OCI-LY1 (cell line): ENCODE data around the gene C9orf43.

ENCODE experiments used
- H2AFZ ChIP-seq: fragments of 200-600 bp; sonication (generic), shearing (Covaris generic); 2 replicates; pipeline ENCODE4 v1.6.0; 2014; ENCODE audit warnings: antibody characterized with exemption, mild to moderate bottlenecking, low read length
- H3F3A ChIP-seq: fragments of 200-600 bp; sonication (generic), shearing (Covaris generic); 2 replicates; pipeline ENCODE4 v1.6.0; 2014; ENCODE audit warnings: mild to moderate bottlenecking, antibody characterized with exemption, low read length, moderate library complexity; ENCODE audit not compliant: insufficient read depth
- H3K27ac ChIP-seq: fragments of 200-600 bp; sonication (generic); 2 replicates; pipeline ENCODE4 v1.5.1; 2014; ENCODE audit warnings: low read length, mixed run types, mild to moderate bottlenecking, low read depth; ENCODE audit not compliant: poor library complexity, severe bottlenecking
- H3K27me3 ChIP-seq: fragments of 200-600 bp; sonication (generic); 2 replicates; pipeline ENCODE4 v1.6.0; 2014; ENCODE audit warnings: antibody characterized with exemption, mild to moderate bottlenecking, low read length, moderate library complexity; ENCODE audit not compliant: insufficient read depth
- H3K36me3 ChIP-seq: fragments of 200-600 bp; sonication (generic); 2 replicates; pipeline ENCODE4 v1.6.1; 2014; ENCODE audit warnings: mild to moderate bottlenecking, antibody characterized with exemption, low read length, moderate library complexity, mixed read lengths; ENCODE audit not compliant: insufficient read depth
- H3K4me1 ChIP-seq: fragments of 200-600 bp; sonication (generic); 2 replicates; pipeline ENCODE4 v1.5.1; 2014; ENCODE audit warnings: mild to moderate bottlenecking, low read length, moderate library complexity; ENCODE audit not compliant: insufficient read depth, severe bottlenecking
- H3K4me2 ChIP-seq: fragments of 200-600 bp; sonication (generic), shearing (Covaris generic); 2 replicates; pipeline ENCODE4 v1.6.1; 2014; ENCODE audit warnings: low read length
- H3K4me3 ChIP-seq: fragments of 200-600 bp; sonication (generic); 2 replicates; pipeline ENCODE4 v1.5.1; 2014; ENCODE audit warnings: low read length, low read depth, mild to moderate bottlenecking, mixed read lengths; ENCODE audit not compliant: poor library complexity, severe bottlenecking
- H3K79me2 ChIP-seq: fragments of 200-600 bp; shearing (Covaris generic); 2 replicates; pipeline ENCODE4 v1.6.1; 2016; ENCODE audit warnings: mixed run types, low read length, mixed read lengths; ENCODE audit not compliant: insufficient read depth
- H3K9ac ChIP-seq: fragments of 200-600 bp; sonication (generic), shearing (Covaris generic); 2 replicates; pipeline ENCODE4 v1.6.1; 2014; ENCODE audit warnings: mild to moderate bottlenecking, low read length, mixed read lengths
- H3K9me2 ChIP-seq: fragments of 200-600 bp; sonication (generic), shearing (Covaris generic); 2 replicates; pipeline ENCODE4 v1.6.1; 2014; ENCODE audit warnings: low read depth, mild to moderate bottlenecking, low read length, mixed read lengths
- H3K9me3 ChIP-seq: fragments of 200-600 bp; shearing (Covaris generic); 2 replicates; pipeline ENCODE4 v1.6.1; 2014; ENCODE audit warnings: low read length, mixed read lengths
- H4K20me1 ChIP-seq: fragments of 200-600 bp; sonication (generic), shearing (Covaris generic); 2 replicates; pipeline ENCODE4 v1.6.0; 2016; ENCODE audit warnings: mild to moderate bottlenecking, low read length; ENCODE audit not compliant: insufficient read depth
- CTCF ChIP-seq: fragments of 200-600 bp; sonication (generic), shearing (Covaris generic); IDR thresholded peaks from 2 replicates; pipeline ENCODE4 v1.5.1; 2017; ENCODE audit warnings: mild to moderate bottlenecking, antibody characterized with exemption, low read length, moderate library complexity, mixed read lengths
- EZH2 ChIP-seq: fragments of 200-600 bp; sonication (generic), shearing (Covaris generic); IDR thresholded peaks from 2 replicates; pipeline ENCODE4 v1.8.0; 2017; ENCODE audit warnings: borderline replicate concordance, mixed run types, mild to moderate bottlenecking, antibody characterized with exemption, low read length, moderate library complexity, mixed read lengths

Gene C9orf43

DNA sequence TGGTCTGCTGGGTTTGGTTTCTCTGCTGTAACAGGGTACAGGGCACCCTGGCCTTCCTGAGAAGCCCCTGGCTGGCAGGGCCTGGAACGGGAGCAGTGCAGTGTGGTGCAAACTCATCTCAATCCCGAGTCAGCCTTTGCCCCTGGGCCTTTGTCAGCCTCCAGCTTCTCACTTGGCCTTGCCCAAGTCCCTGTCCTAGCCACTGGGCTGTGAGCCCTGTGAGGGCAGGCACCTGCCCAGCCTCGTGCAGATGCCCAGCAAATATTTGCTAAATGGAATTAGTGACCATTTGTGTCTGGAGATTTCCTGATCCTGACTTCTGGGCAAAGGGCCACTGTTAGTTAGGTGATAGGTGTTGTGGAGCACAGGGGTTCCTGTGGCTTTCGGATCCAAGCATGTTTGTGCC lies 66.0 kb downstream of the C9orf43 start:
- Histone ChIP-seq H3K9me3 (no peaks in the 10 kb centered on the region), H3K27me3 (peaks cover 6% of the 10 kb centered on the region; the same call in 1 of the 2 replicates), H3K4me2 (no peak overlapping the region), H3K9me2 (no peaks in the 10 kb centered on the region), H3K4me3 (no peak overlapping the region), H2AFZ (no peak overlapping the region), H3K79me2 (no peaks in the 10 kb centered on the region), H3K36me3 (no peaks in the 10 kb centered on the region), H4K20me1 (no peaks in the 10 kb centered on the region), H3F3A (no peaks in the 10 kb centered on the region), H3K27ac (no peak overlapping the region), H3K9ac (no peak overlapping the region), H3K4me1 (no peaks in the 10 kb centered on the region)
- no peak for TF ChIP-seq CTCF
- TF ChIP-seq EZH2, result no peak

DNA sequence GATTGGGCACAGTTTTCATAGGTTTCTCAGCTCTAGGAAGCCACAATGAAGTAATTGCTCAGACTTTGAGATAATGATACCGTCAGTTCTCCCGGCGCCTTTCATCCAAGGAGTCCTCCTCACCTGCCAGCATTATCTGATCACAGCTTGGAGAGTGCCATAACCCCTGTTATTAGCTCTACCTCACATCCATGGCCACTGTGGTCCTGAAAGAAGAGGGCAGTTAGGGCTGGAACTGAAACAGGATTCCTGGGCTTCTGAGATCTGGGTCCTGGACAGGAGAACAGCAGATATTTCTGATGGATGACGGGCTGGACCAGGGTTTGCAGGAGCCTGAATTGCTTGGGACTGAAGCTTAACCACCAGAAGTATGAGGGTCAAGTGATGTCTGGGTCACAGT lies 66.5 kb downstream of the C9orf43 start:
- Histone ChIP-seq H3K27me3 (peaks cover 6% of the 10 kb centered on the region; the same call in 1 of the 2 replicates), H3K79me2 (no peaks in the 10 kb centered on the region), H3K9ac (no peak overlapping the region), H2AFZ (no peak overlapping the region), H3K27ac (no peak overlapping the region), H3K36me3 (no peaks in the 10 kb centered on the region), H3K4me1 (no peaks in the 10 kb centered on the region), H4K20me1 (no peaks in the 10 kb centered on the region), H3F3A (no peaks in the 10 kb centered on the region), H3K9me2 (no peaks in the 10 kb centered on the region), H3K4me3 (no peak overlapping the region), H3K9me3 (no peaks in the 10 kb centered on the region), H3K4me2 (no peak overlapping the region)
- TF ChIP-seq EZH2, result no peak
- TF ChIP-seq CTCF, result no peak

DNA sequence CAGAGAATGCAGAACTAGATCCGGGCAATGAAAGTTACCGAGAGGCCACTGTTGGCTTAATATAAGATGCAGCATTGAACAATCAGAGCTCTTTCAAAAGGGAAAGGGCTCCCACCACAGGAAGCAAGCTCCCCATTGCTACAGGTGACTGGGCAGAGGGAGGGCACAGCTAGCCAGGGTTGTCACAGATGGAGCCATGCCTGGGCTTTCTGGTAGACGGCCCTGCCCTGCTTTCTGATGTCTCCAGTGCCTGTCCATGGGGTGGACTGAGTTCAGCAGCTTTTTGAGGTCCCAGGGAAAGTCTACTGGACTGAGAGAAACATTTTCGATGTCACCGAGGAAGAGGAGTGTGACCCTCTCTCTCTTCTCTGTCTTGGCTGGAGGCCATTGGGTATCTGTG lies 67.1 kb downstream of the C9orf43 start:
- H3K9me2 ChIP-seq, result no peaks in the 10 kb centered on the region
- no peak overlapping the region for H2AFZ ChIP-seq
- no peaks in the 10 kb centered on the region for H3F3A ChIP-seq
- no peak overlapping the region for H3K4me3 ChIP-seq
- H3K4me2 ChIP-seq, result no peak overlapping the region
- no peaks in the 10 kb centered on the region for H3K9me3 ChIP-seq
- H3K4me1 ChIP-seq, result no peaks in the 10 kb centered on the region
- no peak for TF ChIP-seq CTCF
- TF ChIP-seq EZH2, result no peak
- H3K36me3 ChIP-seq, result no peaks in the 10 kb centered on the region
- H3K79me2 ChIP-seq, result no peaks in the 10 kb centered on the region
- peaks cover 6% of the 10 kb centered on the region; the same call in 1 of the 2 replicates for H3K27me3 ChIP-seq
- H3K27ac ChIP-seq, result no peak overlapping the region
- H3K9ac ChIP-seq, result no peak overlapping the region
- H4K20me1 ChIP-seq, result no peaks in the 10 kb centered on the region
